ENCODE results near the gene KANSL1.

KANSL1 gene

DNA sequence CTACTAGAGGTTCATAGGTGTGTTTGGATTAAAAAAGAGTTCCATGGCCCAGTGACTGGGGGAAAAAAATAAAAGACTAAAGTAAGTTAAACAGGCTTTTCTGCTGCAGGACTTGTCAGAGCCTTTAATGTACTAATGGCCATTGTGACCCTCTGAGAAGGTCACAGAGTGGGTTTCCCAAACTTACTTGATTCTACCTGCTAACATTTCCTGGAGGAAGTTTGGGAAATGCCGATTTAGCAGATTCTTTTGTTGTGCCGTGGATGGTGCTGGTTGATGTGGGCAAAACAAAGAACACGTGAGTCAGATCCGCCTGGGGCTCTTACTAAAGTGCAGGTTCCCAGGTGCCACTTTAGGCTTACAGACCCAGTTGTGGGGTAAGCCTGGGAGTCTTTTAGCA, 207.8 kb downstream of the KANSL1 start:
- DNase-seq (ENCODE audit: low read depth) = no peak
- TF ChIP-seq, protein P1, sequence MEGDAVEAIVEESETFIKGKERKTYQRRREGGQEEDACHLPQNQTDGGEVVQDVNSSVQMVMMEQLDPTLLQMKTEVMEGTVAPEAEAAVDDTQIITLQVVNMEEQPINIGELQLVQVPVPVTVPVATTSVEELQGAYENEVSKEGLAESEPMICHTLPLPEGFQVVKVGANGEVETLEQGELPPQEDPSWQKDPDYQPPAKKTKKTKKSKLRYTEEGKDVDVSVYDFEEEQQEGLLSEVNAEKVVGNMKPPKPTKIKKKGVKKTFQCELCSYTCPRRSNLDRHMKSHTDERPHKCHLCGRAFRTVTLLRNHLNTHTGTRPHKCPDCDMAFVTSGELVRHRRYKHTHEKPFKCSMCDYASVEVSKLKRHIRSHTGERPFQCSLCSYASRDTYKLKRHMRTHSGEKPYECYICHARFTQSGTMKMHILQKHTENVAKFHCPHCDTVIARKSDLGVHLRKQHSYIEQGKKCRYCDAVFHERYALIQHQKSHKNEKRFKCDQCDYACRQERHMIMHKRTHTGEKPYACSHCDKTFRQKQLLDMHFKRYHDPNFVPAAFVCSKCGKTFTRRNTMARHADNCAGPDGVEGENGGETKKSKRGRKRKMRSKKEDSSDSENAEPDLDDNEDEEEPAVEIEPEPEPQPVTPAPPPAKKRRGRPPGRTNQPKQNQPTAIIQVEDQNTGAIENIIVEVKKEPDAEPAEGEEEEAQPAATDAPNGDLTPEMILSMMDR (IDR thresholded peaks at IDR 0.05; ENCODE audit: low read length, missing control alignments) = no peak

GRCh38 chr17:45984368-45984767, 208.9 kb downstream of the KANSL1 start:
- no peak overlapping the region for H3K4me3 ChIP-seq (replicated peaks; ENCODE audit: low read depth, low read length)
- TF ChIP-seq, protein P1 (IDR thresholded peaks at IDR 0.05; ENCODE audit: low read length, missing control alignments) = no peak
- DNase-seq (ENCODE audit: low read depth) = no peak

More for the DNA sequence above, 207.8 kb downstream of the KANSL1 start:
- no peak overlapping the region for H3K4me3 ChIP-seq (replicated peaks; ENCODE audit: low read depth, low read length)

DNA sequence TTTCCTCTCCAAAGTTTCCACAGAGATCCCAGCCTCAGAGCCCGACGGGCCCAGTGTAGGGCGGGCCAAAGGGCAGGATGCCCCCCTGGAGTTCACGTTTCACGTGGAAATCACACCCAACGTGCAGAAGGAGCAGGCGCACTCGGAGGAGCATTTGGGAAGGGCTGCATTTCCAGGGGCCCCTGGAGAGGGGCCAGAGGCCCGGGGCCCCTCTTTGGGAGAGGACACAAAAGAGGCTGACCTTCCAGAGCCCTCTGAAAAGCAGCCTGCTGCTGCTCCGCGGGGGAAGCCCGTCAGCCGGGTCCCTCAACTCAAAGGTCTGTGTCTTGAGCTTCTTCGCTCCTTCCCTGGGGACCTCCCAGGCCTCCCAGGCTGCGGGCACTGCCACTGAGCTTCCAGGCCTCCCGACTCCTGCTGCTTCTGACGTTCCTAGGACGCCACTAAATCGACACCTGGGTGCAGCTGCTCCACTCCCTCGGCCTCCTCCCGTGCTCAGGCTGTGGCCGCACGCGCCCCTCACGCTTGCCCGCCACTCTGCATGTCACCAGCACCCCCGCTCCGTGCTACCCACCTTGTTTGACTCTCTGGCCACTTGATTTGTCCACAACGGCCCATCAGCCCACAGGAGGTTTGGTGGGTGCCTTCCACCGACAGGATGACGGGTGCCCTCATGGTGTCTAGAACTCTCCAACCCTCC, 209.5 kb downstream of the KANSL1 start:
- TF ChIP-seq, protein P1 (IDR thresholded peaks at IDR 0.05; ENCODE audit: low read length, missing control alignments) = no peak

DNA sequence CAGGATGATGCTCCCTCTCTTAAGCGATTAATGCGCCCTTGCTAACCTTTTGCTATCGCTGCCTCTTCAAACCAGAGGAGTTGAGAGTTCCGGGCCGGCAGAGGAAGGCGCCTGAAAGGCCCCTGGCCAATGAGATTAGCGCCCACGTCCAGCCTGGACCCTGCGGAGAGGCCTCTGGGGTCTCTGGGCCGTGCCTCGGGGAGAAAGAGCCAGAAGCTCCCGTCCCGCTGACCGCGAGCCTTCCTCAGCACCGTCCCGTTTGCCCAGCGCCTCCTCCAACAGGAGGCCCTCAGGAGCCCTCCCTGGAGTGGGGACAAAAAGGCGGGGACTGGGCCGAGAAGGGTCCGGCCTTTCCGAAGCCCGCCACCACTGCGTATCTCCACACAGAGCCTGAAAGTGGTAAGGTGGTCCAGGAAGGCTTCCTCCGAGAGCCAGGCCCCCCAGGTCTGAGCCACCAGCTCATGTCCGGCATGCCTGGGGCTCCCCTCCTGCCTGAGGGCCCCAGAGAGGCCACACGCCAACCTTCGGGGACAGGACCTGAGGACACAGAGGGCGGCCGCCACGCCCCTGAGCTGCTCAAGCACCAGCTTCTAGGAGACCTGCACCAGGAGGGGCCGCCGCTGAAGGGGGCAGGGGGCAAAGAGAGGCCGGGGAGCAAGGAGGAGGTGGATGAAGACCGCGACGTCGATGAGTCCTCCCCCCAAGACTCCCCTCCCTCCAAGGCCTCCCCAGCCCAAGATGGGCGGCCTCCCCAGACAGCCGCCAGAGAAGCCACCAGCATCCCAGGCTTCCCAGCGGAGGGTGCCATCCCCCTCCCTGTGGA, 210.2 kb downstream of the KANSL1 start:
- TF ChIP-seq, protein P1 (IDR thresholded peaks at IDR 0.05; ENCODE audit: low read length, missing control alignments) = no peak
- DNase-seq (ENCODE audit: low read depth) = no peak

More for the DNA sequence above, 209.5 kb downstream of the KANSL1 start:
- DNase-seq (ENCODE audit: low read depth) = no peak
- no peak overlapping the region for H3K4me3 ChIP-seq (replicated peaks; ENCODE audit: low read depth, low read length)

DNA sequence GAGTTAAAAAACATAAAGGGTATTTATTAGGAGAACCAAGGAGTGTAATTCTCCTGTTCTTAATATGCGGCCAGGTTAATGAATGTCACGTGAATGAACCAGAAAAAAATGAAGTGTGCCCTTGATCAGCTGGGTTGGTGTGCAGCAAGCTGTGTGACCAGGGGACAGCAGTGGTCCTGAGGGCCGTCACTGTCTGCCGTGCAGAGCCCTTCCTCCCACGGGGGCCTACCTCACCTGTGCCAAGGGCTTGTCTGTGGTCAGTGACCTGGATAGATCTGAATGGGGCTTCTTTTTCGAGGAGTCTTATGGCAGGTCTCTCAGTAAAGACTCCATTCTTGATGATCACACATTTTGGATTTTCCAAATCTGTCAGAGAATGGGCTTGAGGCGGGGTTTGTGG, 211.9 kb downstream of the KANSL1 start:
- DNase-seq (ENCODE audit: low read depth) = no peak
- TF ChIP-seq, protein P1 (IDR thresholded peaks at IDR 0.05; ENCODE audit: low read length, missing control alignments) = no peak
- H3K4me3 ChIP-seq (replicated peaks; ENCODE audit: low read depth, low read length) = no peak overlapping the region

More for the DNA sequence above, 210.2 kb downstream of the KANSL1 start:
- no peak overlapping the region for H3K4me3 ChIP-seq (replicated peaks; ENCODE audit: low read depth, low read length)

DNA sequence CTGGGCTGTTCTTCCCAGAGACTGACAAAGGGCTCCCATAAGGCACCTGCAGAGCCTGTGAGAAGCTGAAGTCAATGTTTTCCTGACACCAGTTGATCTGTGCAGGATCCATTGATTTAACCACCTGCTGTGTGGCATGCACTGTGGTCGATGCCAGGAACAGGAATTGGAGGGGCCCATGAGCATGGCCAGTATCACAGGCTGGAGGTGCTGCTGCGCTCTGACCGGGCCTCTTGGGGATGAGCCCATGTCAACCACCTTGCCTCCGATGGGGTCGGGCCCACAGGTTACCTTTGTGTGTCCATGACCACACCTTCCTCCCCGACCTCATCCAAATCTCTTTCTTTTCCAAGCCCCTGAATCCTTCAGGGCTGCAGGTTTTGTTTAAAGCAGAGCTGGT, 212.4 kb downstream of the KANSL1 start:
- TF ChIP-seq, protein P1 (IDR thresholded peaks at IDR 0.05; ENCODE audit: low read length, missing control alignments) = no peak
- no peak overlapping the region for H3K4me3 ChIP-seq (replicated peaks; ENCODE audit: low read depth, low read length)
- DNase-seq (ENCODE audit: low read depth) = no peak
